Germinal center (tissue), 1 donor: ENCODE data around the gene SNX32.

ENCODE experiments used
- DNase-seq: peaks from one replicate; pipeline ENCODE4 v3.0.0; 2012; ENCODE audit warnings: mixed read lengths, low spot score

SNX32 gene

GRCh38 chr11:65833297-65834030 lies at the start of gene SNX32:
SNX32 (plus strand) TSS chr11:65833963; CDS start chr11:65834066, 103 bp downstream.
- DNase-seq = peak; percentile 99

- no peak for DNase-seq
Measured at GRCh38 chr11:65785319-65786007, 48.3 kb upstream of the SNX32 start.

DNA sequence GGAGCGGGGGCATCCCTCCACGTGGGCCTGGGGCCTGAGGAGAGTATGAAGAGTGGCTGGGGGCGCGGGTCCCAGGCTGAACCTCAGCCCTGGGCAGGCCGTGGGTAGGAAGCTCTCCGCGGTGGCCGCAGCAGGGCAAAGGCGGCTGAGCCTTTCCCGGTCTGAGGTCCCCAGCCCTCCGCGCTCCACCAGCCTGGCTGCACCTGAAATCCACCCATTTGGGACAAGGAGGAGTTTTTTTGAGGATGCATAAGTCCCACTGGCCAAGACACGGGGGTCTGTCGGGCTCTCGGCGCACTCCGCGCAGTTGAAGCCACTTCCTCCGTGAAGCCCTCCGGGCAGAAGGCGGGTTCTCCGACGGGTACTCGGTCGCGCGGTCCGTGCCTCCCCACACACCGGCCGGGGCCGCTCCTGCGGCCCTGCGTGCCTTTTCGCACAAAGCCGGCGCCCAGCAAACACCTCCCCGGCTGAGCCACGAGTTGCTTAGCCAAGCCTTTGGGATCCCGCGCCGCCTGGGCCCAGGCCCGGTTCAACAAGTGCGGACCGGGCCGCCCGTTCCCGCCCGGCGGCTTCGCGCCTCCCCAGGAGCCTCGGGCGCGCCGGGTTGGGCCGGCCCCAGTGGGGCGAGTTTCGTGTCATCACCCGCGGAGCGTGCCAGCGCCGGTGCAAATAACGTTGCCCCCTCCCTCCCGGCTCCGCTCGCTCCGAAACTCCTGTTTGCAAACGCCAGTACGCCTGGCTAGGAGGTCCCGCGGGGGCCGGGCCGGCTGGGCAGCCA lies 47.6 kb upstream of the SNX32 start:
- peak; percentile 47 for DNase-seq

- DNase-seq = peak; percentile 53
Measured at GRCh38 chr11:65786786-65787636, 46.8 kb upstream of the SNX32 start, which contains the start of gene OVOL1. OVOL1 (plus strand) TSS chr11:65787063; CDS start chr11:65787374, 311 bp downstream.

DNA sequence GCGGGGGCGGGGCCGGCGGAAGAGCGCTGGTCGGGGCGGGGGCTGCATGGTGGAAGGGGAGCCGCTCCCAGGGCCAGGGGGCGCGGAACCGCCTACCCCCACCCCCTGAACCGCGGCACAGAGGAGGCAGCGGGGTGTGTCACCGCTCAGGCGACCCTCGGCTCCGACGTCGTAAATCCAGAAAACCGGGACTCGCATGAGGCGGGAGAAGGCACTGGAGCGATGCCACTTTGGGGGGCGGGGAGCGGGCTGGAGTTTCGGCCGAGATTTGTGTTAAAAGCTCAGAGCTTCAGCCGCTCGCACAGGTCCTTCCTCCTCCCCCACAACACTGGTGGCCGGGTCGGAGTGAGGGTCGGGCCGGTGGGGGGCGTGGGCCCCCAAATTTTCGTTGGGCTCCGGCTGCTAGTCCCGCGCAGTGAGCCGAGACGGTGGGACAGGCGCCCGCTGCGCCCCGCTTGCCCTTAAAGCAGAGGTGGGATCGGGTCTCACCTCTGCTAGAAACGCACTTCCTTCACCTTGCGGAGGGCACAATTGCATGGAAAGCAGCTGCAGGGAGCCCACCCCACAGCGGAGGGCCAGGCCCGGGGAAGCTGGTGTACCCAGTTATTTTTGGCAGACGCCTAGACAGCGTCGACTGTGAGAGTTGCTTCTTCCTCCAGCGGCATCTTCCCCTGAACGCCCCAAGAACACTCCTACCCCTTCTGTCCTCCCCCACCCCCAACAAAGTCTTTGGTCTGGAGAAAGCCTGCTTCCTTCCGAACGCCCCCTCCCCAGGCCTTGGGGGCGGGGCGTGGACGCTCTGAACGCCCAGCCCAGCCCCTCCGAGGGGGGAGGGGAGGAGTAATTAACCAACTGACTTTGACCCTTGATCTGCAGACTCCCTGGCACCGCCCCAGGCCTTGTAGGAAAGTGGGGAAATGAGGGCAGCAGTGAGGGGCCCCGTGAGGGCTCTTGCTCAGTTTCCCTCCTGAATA lies 45.8 kb upstream of the SNX32 start:
- DNase-seq = peak; percentile 43

- DNase-seq = no peak
Measured at GRCh38 chr11:65788821-65789220, 44.9 kb upstream of the SNX32 start.

- DNase-seq = no peak
Measured at GRCh38 chr11:65789230-65790103, 44.3 kb upstream of the SNX32 start.

DNA sequence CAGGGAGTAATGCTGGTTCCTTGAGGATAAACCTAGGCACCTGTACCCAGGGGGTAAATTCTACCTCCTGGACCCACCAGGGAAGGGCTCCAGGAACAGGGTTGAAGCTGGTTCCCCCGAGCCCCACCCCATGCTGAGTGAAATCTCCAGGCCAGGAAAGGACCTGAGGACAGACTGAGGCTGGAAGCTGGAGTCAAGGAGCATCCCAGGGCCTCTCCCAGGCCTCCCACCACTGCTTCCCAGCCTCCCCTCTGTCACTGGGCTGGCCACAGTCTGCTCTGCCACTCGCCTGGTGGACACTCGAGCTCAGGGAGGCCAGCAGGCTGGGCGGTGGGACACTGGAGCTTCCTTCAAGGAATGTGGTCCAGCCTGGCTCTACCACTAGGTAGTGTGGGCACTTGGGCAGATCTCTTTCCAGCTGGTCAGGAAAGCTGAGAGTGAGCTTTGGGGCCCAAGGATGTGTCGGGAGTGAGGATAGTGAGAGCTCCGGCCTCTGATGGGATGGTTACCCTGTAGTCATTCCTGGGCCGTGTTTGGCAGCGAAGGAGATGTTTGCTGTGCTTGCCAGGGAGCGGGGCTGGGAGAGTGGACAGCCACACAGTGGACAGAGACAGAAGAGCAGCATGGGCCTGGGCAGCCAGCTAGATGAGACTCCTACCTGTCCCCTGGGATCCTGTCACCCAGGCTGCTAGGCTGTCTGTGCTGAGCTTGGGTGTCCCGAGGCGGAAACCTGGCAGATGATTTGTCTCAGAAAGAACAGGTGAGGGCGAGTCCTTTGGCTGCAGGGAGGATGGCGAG lies 43.5 kb upstream of the SNX32 start:
- DNase-seq = no peak

GRCh38 chr11:65790902-65791650 lies 42.7 kb upstream of the SNX32 start:
- DNase-seq = no peak

DNA sequence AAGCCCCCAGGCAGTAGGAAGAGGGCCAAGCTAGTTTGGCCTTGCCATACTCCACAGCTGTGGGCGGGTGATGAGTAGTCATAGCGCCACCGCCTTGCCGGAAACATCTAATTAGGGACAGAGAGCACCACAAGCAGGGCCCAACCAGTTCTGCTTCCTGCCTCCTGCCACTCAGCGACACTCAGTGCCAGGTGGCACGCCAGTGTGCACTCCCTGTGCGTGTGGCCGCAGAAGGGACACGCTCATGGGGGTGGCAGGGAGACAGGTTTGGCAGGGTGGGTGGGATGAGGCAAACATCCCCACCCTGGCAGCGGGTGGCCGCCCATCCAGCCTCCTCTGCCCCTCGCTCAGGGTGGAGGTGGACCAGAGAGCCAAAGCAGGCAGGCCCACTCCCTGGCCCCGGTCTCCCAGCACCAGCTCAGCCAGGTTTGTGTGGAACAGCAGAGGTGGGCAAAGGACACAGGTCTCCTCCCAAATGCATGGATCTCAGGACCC lies 42.0 kb upstream of the SNX32 start:
- peak; percentile 47 for DNase-seq

- DNase-seq = no peak
Measured at GRCh38 chr11:65792456-65792855, 41.3 kb upstream of the SNX32 start.

DNA sequence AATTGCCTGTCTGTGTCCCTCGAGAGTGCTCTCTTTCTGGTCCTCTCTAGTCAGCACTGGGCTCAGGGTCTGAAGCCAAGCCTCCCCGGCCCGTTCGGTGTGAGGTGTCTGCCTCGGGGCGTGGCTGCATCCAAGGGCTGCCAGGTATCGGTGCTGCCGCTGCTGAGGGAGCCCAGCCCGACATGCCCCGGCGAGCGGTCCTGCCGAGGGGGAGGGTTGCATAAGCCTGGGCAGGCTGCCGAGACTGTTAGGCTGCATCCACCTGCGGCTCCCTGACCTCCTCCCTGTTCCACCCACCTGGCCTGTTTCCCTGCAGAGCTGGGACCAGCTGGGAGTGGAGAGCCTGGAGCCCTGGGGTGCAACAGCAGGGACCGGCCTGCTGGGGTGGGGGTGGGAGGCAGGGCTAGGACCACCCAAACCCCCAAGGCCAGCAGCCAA lies 40.6 kb upstream of the SNX32 start:
- DNase-seq = no peak

DNA sequence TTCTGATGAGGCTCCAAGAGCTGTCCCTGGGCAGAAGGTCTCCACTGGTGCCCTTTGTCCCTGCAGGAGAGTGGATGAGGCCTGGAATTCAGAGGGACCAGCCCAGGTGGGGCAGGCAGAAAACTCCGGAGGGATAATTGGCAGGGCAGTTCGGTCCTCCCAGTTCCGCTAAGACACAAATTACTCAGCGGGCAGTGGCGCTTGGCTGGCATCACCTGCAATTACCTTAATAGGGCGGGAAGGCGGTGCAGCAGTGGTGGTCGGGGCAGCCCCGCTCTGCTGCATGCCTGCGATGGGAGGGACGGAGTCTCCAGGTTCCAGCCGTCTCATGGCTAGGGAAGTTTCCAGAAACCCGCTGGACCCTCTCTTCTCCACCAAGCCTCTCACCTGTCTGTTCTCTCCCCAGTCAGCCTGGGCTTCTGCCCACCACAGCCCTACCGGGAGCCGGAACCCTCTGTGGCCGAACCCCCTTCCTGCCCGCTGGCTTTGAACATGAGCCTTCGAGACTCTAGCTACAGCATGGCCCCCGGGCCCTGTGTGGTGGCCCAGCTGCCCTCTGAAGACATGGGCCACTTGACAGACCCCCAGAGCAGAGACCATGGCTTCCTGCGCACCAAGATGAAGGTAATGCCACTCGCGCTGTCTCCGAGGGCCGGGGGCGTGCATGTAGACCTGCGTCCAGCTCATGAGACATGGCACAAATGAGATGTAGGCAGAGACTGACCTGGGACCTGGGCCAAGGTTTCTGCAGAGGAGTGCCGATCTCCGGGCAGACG lies 40.0 kb upstream of the SNX32 start:
- no peak for DNase-seq

DNA sequence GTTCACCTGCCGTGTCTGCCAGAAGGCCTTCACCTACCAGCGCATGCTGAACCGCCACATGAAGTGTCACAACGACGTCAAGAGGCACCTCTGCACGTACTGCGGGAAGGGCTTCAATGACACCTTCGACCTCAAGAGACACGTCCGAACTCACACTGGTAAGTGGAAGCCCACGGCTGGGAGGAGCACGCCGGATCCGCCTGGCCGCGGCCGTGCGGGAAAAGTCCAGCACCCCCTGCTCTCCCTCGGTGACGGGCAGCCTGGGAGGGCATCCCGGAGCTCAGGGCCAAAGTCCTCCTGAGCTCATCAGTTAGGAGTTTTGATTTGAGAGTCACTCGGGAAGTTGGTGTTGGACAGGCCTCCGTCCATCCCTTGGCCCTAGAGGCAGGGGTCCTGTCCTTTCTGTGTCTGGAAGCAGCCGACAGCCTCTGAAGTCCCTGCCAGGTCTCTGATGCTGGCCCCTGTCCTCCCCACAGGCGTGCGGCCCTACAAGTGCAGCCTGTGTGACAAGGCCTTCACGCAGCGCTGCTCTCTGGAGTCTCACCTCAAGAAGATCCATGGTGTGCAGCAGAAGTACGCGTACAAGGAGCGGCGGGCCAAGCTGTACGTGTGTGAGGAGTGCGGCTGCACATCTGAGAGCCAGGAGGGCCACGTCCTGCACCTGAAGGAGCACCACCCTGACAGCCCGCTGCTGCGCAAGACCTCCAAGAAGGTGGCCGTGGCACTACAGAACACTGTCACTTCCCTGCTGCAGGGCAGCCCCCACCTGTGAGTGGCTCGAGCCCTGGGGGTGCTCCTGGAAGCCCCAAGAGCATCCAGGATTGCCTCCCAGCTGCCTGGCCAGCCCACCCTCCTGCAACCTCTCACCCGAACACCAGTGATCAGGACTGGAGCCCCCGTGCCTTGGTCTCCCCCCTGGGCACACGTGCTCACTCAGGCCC lies 38.9 kb upstream of the SNX32 start:
- no peak for DNase-seq

- no peak for DNase-seq
Measured at GRCh38 chr11:65796726-65797601, 36.8 kb upstream of the SNX32 start.
